Aorta (tissue), 5 donors: ENCODE results near the gene NHSL2. TPM values are rescaled to one million over a fixed set of nuclear protein-coding genes. Genes with fewer than 3 reads are reported as not detected.
A peak's percentile ranks its signal among the peaks of the same experiment; 100 is the strongest.

ENCODE experiments used
- ATAC-seq: fragments of 200-7000 bp; cut with Tn5 transposase; one replicate; pipeline ENCODE4 v1.9.1; 2022; ENCODE audit warnings: moderate library complexity; ENCODE audit not compliant: low FRiP score
- DNase-seq, 2 donors: peaks; one replicate each; pipeline ENCODE4 v3.0.0-alpha.2; 2020
- H3K27ac ChIP-seq, 2 donors: one replicate each; pipeline ENCODE4 v1.5.1; 2013; ENCODE audit warnings: low read length in 2 of 2, mild to moderate bottlenecking in 2 of 2, moderate library complexity in 2 of 2, control low read depth in 1 of 2, inconsistent platforms in 1 of 2, low read depth in 1 of 2
- H3K27me3 ChIP-seq, 2 donors: one replicate each; pipeline ENCODE4 v1.6.1; 2013; ENCODE audit warnings: control low read depth in 1 of 2, low read length in 1 of 2, mild to moderate bottlenecking in 1 of 2, moderate library complexity in 1 of 2; ENCODE audit not compliant: insufficient read depth in 2 of 2, control insufficient read depth in 1 of 2
- H3K36me3 ChIP-seq, 2 donors: one replicate each; pipeline ENCODE4 v1.6.1; 2013; ENCODE audit warnings: control low read depth in 1 of 2, low read length in 1 of 2, mild to moderate bottlenecking in 1 of 2; ENCODE audit not compliant: insufficient read depth in 2 of 2, control insufficient read depth in 1 of 2
- H3K4me1 ChIP-seq, 2 donors: one replicate each; pipeline ENCODE4 v1.6.1; 2013; ENCODE audit warnings: low read length in 2 of 2, control low read depth in 1 of 2, mild to moderate bottlenecking in 1 of 2, moderate library complexity in 1 of 2; ENCODE audit not compliant: insufficient read depth in 2 of 2, control insufficient read depth in 1 of 2
- H3K4me3 ChIP-seq, 2 donors: one replicate each; pipeline ENCODE4 v1.5.1; 2013; ENCODE audit warnings: low read length in 2 of 2, control low read depth in 1 of 2, mild to moderate bottlenecking in 1 of 2
- H3K9me3 ChIP-seq: one replicate; pipeline ENCODE4 v1.6.1; 2013; ENCODE audit warnings: mild to moderate bottlenecking, low read length; ENCODE audit not compliant: control insufficient read depth
- WGBS, 2 donors: extraction: QIAGEN DNeasy Blood & Tissue Kit; methylation state at CpG; one replicate each; pipeline ENCODE4 v1.1.7; 2013; 5-methylcytosine and 5-hydroxymethylcytosine counted together
- intact Hi-C, 2 donors: fragments of 100-400 bp; cut with DNase I; formaldehyde crosslinking; loops; one replicate each; pipeline versions ENCODE4 v1.14.2 to v1.15.0; 2022
- polyA plus RNA-seq, 2 donors: library from polyadenylated mRNA; stranded (reverse); fragments of 200-250 nt; gene quantifications; one replicate each; pipeline ENCODE4 v1.2.3, GENCODE V29; 2013
- total RNA-seq, 2 donors: library from RNA; stranded (reverse); fragmentation: NEBNext Ultra II Directional; extraction: Animal tissue kit (Norgen Biotek cat#: 25700); gene quantifications; one replicate each; pipeline ENCODE4 v1.2.1, GENCODE V29; 2021
- donor health status: healthy with polysubstance abuse.
- donor health status: Bipolar disorder and iron deficiency.
- donor health status: DM: no; HTN: no; CAD: no.
- donor health status: DM: no; HTN: no; CAD: no.
- donor health status: DM: yes; HTN: yes; CAD: no.

Gene NHSL2
- total and polyA plus RNA-seq, 4 donors = 0.88 to 50.4 (median 15.9) TPM

- no peak for ATAC-seq
- Histone ChIP-seq H3K9me3 (no peaks in the 10 kb centered on the region), H3K4me3 (no peak overlapping the region), H3K36me3 (no peaks in the 10 kb centered on the region), H3K27ac (no peak overlapping the region), H3K4me1 (no peaks in the 10 kb centered on the region), H3K27me3 (no peaks in the 10 kb centered on the region)
- DNase-seq = peak in 1 of 2 donors; percentile 68
- intact Hi-C loops = no loop called here
- 40 to 73% methylated on average over 2 of the region's 2 CpGs for WGBS, 2 donors
Observed at GRCh38 chrX:72021975-72022374, 111.3 kb downstream of the NHSL2 start.

GRCh38 chrX:72023071-72023470, 112.4 kb downstream of the NHSL2 start:
- ATAC-seq (no peak), DNase-seq (no peak)
- no peaks in the 10 kb centered on the region for H3K36me3 ChIP-seq
- H3K9me3 ChIP-seq = no peaks in the 10 kb centered on the region
- H3K27me3 ChIP-seq = no peaks in the 10 kb centered on the region
- H3K4me3 ChIP-seq = no peak overlapping the region
- no peak overlapping the region for H3K27ac ChIP-seq
- 33 to 40% methylated on average over 2 of the region's 2 CpGs for WGBS, 2 donors
- intact Hi-C loops = no loop called here
- no peaks in the 10 kb centered on the region for H3K4me1 ChIP-seq

GRCh38 chrX:72025236-72025770, 114.7 kb downstream of the NHSL2 start:
- Histone ChIP-seq H3K36me3 (no peaks in the 10 kb centered on the region), H3K9me3 (no peaks in the 10 kb centered on the region), H3K4me3 (no peak overlapping the region), H3K27ac (no peak overlapping the region), H3K4me1 (no peaks in the 10 kb centered on the region), H3K27me3 (no peaks in the 10 kb centered on the region)
- intact Hi-C loops = no loop called here
- DNase-seq (no peak), ATAC-seq (no peak)
- 78 to 97% methylated on average over 6 of the region's 6 CpGs for WGBS, 2 donors

- intact Hi-C loops = no loop called here
- WGBS, 2 donors = 52 to 70% methylated on average over 3 of the region's 3 CpGs
- ATAC-seq (no peak), DNase-seq (no peak)
- no peaks in the 10 kb centered on the region for H3K4me1 ChIP-seq
- H3K27me3 ChIP-seq = no peaks in the 10 kb centered on the region
- no peak overlapping the region for H3K27ac ChIP-seq
- no peak overlapping the region for H3K4me3 ChIP-seq
- no peaks in the 10 kb centered on the region for H3K36me3 ChIP-seq
- no peaks in the 10 kb centered on the region for H3K9me3 ChIP-seq
Observed at GRCh38 chrX:72026341-72027023, 115.8 kb downstream of the NHSL2 start.

GRCh38 chrX:72027024-72027913, 116.6 kb downstream of the NHSL2 start:
- ATAC-seq (no peak), DNase-seq (no peak)
- peak overlapping the region in 1 of 2 donors; percentile 52 for H3K27ac ChIP-seq
- no peaks in the 10 kb centered on the region for H3K9me3 ChIP-seq
- no peaks in the 10 kb centered on the region for H3K36me3 ChIP-seq
- H3K4me3 ChIP-seq = peak overlapping the region in 1 of 2 donors; percentile 52
- 12 to 40% methylated on average over 14 of the region's 14 CpGs for WGBS, 2 donors
- H3K4me1 ChIP-seq = no peaks in the 10 kb centered on the region
- no peaks in the 10 kb centered on the region for H3K27me3 ChIP-seq
- intact Hi-C loops = no loop called here

GRCh38 chrX:72027914-72028307, 117.3 kb downstream of the NHSL2 start:
- Histone ChIP-seq H3K36me3 (no peaks in the 10 kb centered on the region), H3K4me1 (no peaks in the 10 kb centered on the region), H3K4me3 (peak overlapping the region in 1 of 2 donors; percentile 52), H3K9me3 (no peaks in the 10 kb centered on the region), H3K27me3 (no peaks in the 10 kb centered on the region), H3K27ac (peak overlapping the region in 1 of 2 donors; percentile 52)
- intact Hi-C loops = no loop called here
- ATAC-seq (no peak), DNase-seq (no peak)
- 27 to 37% methylated on average over 2 of the region's 2 CpGs for WGBS, 2 donors

- H3K27ac ChIP-seq = peak overlapping the region in 1 of 2 donors; percentile 84
- no peaks in the 10 kb centered on the region for H3K4me1 ChIP-seq
- intact Hi-C loops = no loop called here
- DNase-seq = peak in 1 of 2 donors; percentile 38
- H3K36me3 ChIP-seq = no peaks in the 10 kb centered on the region
- H3K27me3 ChIP-seq = no peaks in the 10 kb centered on the region
- H3K4me3 ChIP-seq = no peak overlapping the region
- ATAC-seq = peak; percentile 13
- H3K9me3 ChIP-seq = no peaks in the 10 kb centered on the region
- 37 to 53% methylated on average over 6 of the region's 6 CpGs for WGBS, 2 donors
Observed at GRCh38 chrX:72028701-72029470, 118.2 kb downstream of the NHSL2 start.
